ENCODE data around the gene BOK. TPM values are rescaled to one million over a fixed set of nuclear protein-coding genes. Genes with fewer than 3 reads are reported as not detected.

The BOK gene
- total RNA-seq, 1 experiment from 2014 or later, result 41.5 TPM

DNA sequence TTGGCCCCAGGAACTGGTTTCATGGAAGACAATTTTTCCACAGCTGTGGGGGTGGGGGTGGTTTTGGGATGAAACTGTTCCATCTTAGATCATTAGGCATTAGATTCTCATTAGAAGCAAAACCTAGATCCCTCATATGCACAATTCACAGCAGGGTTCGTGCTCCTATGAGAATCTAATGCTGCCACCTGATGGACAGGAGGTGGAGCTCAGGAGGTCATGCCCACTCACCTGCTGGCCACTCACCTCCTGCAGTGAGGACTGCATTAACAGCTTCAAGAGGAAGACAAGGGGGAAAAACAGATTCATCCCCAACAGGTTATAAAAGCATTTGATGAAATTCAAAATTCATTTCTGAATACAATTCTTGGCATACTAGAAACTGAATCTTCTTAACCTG lies 39.9 kb downstream of the BOK start:
- H3K9me3 ChIP-seq (ENCODE audit: control insufficient read depth in 1 of 2, insufficient read depth in 1 of 2, low read depth in 1 of 2, low read length in 2 of 2), result no peaks in the 10 kb centered on the region
- no peaks in the 10 kb centered on the region for H3K4me1 ChIP-seq (ENCODE audit: control insufficient read depth in 1 of 2, insufficient read depth in 2 of 2, low read length in 2 of 2)
- H3K27me3 ChIP-seq (ENCODE audit: insufficient read depth, low read length), result no peaks in the 10 kb centered on the region
- no peaks in the 10 kb centered on the region for H4K20me1 ChIP-seq (ENCODE audit: insufficient read depth)
- TF ChIP-seq RAD21 (IDR thresholded peaks at IDR 0.05; ENCODE audit: low read depth) (peak; percentile 73), SP1 (IDR thresholded peaks at IDR 0.05; ENCODE audit: low read depth) (no peak)
- TF ChIP-seq, protein P1, sequence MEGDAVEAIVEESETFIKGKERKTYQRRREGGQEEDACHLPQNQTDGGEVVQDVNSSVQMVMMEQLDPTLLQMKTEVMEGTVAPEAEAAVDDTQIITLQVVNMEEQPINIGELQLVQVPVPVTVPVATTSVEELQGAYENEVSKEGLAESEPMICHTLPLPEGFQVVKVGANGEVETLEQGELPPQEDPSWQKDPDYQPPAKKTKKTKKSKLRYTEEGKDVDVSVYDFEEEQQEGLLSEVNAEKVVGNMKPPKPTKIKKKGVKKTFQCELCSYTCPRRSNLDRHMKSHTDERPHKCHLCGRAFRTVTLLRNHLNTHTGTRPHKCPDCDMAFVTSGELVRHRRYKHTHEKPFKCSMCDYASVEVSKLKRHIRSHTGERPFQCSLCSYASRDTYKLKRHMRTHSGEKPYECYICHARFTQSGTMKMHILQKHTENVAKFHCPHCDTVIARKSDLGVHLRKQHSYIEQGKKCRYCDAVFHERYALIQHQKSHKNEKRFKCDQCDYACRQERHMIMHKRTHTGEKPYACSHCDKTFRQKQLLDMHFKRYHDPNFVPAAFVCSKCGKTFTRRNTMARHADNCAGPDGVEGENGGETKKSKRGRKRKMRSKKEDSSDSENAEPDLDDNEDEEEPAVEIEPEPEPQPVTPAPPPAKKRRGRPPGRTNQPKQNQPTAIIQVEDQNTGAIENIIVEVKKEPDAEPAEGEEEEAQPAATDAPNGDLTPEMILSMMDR (IDR thresholded peaks at IDR 0.05 in 2 of 3, conservative IDR thresholded peaks at IDR 0.05 in 1 of 3; ENCODE audit: borderline replicate concordance in 1 of 3, insufficient read depth in 1 of 3, low read depth in 2 of 3, low read length in 2 of 3), result peak; percentile 43 to 47 (median 46); a peak in 5 of 6 replicates
- CTCF ChIA-PET, result interaction anchor here (1.0 to 1.2 kb wide), 2 partner anchors 43 to 91 kb away, joined by 3 to 4 read pairs; partner anchors contain the start of gene STK25
- H3K9ac ChIP-seq (ENCODE audit: low read length), result no peak overlapping the region
- H3K27ac ChIP-seq (ENCODE audit: low read depth, low read length), result no peak overlapping the region
- POLR2A ChIA-PET, result interaction anchor here (0.7 kb wide), 1 partner anchor 242 kb away, joined by 3 read pairs; the partner anchor contains the start of gene FARP2
- intact Hi-C loops (cut with micrococcal nuclease), result no loop called here
- RAD21 ChIA-PET (ENCODE audit: low non-redundant PET in 1 of 2, low total read pairs in 2 of 2, uncharacterized antibody in 2 of 2, unreplicated experiment in 2 of 2), result interaction anchor here in 1 of 2 experiments (0.6 to 1.1 kb wide), 2 partner anchors 22 to 48 kb away, joined by 3 read pairs; no protein-coding TSS in a partner anchor
- no peaks in the 10 kb centered on the region for H3K79me2 ChIP-seq (ENCODE audit: insufficient read depth, low read length)
- no TSS peak for BruUV-seq (replicated peaks)
- peaks cover 5 to 15% of the 10 kb centered on the region in 2 experiments; a peak in 3 of 4 replicates for H3K36me3 ChIP-seq (ENCODE audit: control insufficient read depth in 1 of 2, insufficient read depth in 2 of 2, low read length in 2 of 2)
- H3K9me2 ChIP-seq (ENCODE audit: insufficient read depth), result no peaks in the 10 kb centered on the region
- DNase-seq (ENCODE audit: low read depth, low spot score) (peak; percentile 27), ATAC-seq (peak; percentile 81)
- H2AFZ ChIP-seq (ENCODE audit: low read depth, low read length, poor library complexity, severe bottlenecking), result no peak overlapping the region
- H3K4me2 ChIP-seq (ENCODE audit: low read length), result no peak overlapping the region
- H3K4me3 ChIP-seq (replicated peaks in 1 of 2; ENCODE audit: low read depth in 1 of 2, low read length in 2 of 2), result no peak overlapping the region

DNA sequence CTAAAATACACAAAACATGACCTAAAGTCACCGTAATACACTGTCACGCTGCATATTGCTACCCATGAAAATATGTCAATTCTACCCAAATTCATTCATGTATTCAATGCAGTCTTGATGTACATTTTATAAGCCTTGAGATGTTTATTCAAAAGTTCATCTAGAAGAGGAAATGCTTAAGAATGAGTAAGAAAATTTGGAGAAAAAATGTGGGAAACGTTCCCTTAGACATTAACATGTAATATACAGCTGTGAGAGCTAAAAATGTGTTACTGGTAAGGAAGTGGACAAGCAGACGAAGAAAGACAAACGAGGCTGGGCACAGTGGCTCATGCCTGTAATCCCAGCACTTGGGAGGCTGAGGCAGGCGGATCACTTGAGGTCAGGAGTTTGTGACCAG lies 41.1 kb downstream of the BOK start:
- BruUV-seq (replicated peaks), result no TSS peak
- Histone ChIP-seq H2AFZ (ENCODE audit: low read depth, low read length, poor library complexity, severe bottlenecking) (no peak overlapping the region), H3K9me2 (ENCODE audit: insufficient read depth) (no peaks in the 10 kb centered on the region), H3K9ac (ENCODE audit: low read length) (no peak overlapping the region), H3K4me3 (replicated peaks in 1 of 2; ENCODE audit: low read depth in 1 of 2, low read length in 2 of 2) (no peak overlapping the region), H3K36me3 (ENCODE audit: control insufficient read depth in 1 of 2, insufficient read depth in 2 of 2, low read length in 2 of 2) (peaks cover 3 to 15% of the 10 kb centered on the region in 2 experiments; a peak in 3 of 4 replicates), H3K27ac (ENCODE audit: low read depth, low read length) (no peak overlapping the region), H3K4me1 (ENCODE audit: control insufficient read depth in 1 of 2, insufficient read depth in 2 of 2, low read length in 2 of 2) (no peaks in the 10 kb centered on the region), H3K4me2 (ENCODE audit: low read length) (no peak overlapping the region), H3K79me2 (ENCODE audit: insufficient read depth, low read length) (no peaks in the 10 kb centered on the region), H3K9me3 (ENCODE audit: control insufficient read depth in 1 of 2, insufficient read depth in 1 of 2, low read depth in 1 of 2, low read length in 2 of 2) (no peaks in the 10 kb centered on the region), H3K27me3 (ENCODE audit: insufficient read depth, low read length) (no peaks in the 10 kb centered on the region), H4K20me1 (ENCODE audit: insufficient read depth) (no peaks in the 10 kb centered on the region)
- POLR2A ChIA-PET, result no interaction called here
- DNase-seq (ENCODE audit: low read depth, low spot score) (no peak), ATAC-seq (no peak)
- intact Hi-C loops (cut with micrococcal nuclease), result no loop called here
- CTCF ChIA-PET, result no interaction called here
- RAD21 ChIA-PET (ENCODE audit: low non-redundant PET in 1 of 2, low total read pairs in 2 of 2, uncharacterized antibody in 2 of 2, unreplicated experiment in 2 of 2), result no interaction called here
- TF ChIP-seq CEBPB (IDR thresholded peaks at IDR 0.05; ENCODE audit: low read depth) (no peak), SIN3A (IDR thresholded peaks at IDR 0.05; ENCODE audit: low read depth) (no peak), EGR1 (IDR thresholded peaks at IDR 0.05; ENCODE audit: low read depth) (no peak), ZFX (IDR thresholded peaks at IDR 0.05) (no peak), JUND (IDR thresholded peaks at IDR 0.05) (no peak), TCF7L2 (IDR thresholded peaks at IDR 0.05; ENCODE audit: borderline replicate concordance, extremely low read depth, insufficient read depth, insufficient read length) (no peak), EZH2phosphoT487 (IDR thresholded peaks at IDR 0.05; ENCODE audit: borderline replicate concordance) (no peak), FOSL1 (IDR thresholded peaks at IDR 0.05; ENCODE audit: low read depth) (no peak), SP1 (IDR thresholded peaks at IDR 0.05; ENCODE audit: low read depth) (no peak), SRF (IDR thresholded peaks at IDR 0.05; ENCODE audit: low read depth) (no peak)
- TF ChIP-seq, protein P2, sequence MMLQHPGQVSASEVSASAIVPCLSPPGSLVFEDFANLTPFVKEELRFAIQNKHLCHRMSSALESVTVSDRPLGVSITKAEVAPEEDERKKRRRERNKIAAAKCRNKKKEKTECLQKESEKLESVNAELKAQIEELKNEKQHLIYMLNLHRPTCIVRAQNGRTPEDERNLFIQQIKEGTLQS (IDR thresholded peaks at IDR 0.05), result no peak
- TF ChIP-seq, protein P3, sequence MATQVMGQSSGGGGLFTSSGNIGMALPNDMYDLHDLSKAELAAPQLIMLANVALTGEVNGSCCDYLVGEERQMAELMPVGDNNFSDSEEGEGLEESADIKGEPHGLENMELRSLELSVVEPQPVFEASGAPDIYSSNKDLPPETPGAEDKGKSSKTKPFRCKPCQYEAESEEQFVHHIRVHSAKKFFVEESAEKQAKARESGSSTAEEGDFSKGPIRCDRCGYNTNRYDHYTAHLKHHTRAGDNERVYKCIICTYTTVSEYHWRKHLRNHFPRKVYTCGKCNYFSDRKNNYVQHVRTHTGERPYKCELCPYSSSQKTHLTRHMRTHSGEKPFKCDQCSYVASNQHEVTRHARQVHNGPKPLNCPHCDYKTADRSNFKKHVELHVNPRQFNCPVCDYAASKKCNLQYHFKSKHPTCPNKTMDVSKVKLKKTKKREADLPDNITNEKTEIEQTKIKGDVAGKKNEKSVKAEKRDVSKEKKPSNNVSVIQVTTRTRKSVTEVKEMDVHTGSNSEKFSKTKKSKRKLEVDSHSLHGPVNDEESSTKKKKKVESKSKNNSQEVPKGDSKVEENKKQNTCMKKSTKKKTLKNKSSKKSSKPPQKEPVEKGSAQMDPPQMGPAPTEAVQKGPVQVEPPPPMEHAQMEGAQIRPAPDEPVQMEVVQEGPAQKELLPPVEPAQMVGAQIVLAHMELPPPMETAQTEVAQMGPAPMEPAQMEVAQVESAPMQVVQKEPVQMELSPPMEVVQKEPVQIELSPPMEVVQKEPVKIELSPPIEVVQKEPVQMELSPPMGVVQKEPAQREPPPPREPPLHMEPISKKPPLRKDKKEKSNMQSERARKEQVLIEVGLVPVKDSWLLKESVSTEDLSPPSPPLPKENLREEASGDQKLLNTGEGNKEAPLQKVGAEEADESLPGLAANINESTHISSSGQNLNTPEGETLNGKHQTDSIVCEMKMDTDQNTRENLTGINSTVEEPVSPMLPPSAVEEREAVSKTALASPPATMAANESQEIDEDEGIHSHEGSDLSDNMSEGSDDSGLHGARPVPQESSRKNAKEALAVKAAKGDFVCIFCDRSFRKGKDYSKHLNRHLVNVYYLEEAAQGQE (IDR thresholded peaks at IDR 0.05; ENCODE audit: low read depth), result no peak

Data from HCT116 (cell line).